ENCODE measurements around the gene ITPKC. TPM values are rescaled to one million over a fixed set of nuclear protein-coding genes. Genes with fewer than 3 reads are reported as not detected.

ITPKC gene
- total and polyA plus RNA-seq, 9 of the 15 experiments (the other 6 are each of a cell fraction or from before 2014, with no cell fraction given), result 0.08 to 9.3 (median 5.8) TPM

DNA sequence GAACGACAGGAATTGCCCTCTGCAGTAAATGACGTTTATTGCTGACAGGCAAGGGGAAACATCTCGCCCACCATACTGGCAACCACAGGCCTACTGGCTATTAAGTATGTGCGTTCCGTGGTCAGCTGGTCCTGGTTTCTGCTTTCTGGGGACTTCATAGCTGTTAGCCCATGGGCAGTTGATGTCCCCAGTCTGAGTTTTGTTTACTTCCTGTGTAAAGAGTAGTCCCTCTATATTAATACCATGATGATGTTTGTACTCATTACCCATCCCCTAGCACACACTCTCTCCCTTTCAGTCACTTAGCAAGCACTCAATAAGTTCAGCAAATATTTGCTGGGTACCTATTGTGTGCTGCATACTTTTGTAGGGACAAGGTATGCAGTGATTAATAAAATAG lies 52.0 kb downstream of the ITPKC start:
- TF ChIP-seq NFE2 (IDR thresholded peaks at IDR 0.05; ENCODE audit: low read depth), result no peak
- TF ChIP-seq ZFP36 (IDR thresholded peaks at IDR 0.05; ENCODE audit: low read depth, low read length, partially characterized antibody), result no peak
- TF ChIP-seq BCL6 (CRISPR knock-in tag; IDR thresholded peaks at IDR 0.05), result no peak
- TF ChIP-seq BACH1 (tag; IDR thresholded peaks at IDR 0.05), result no peak
- TF ChIP-seq ZNF239 (CRISPR knock-in tag; IDR thresholded peaks at IDR 0.05), result no peak
- TF ChIP-seq HDAC6 (IDR thresholded peaks at IDR 0.05; ENCODE audit: low read depth, low read length), result no peak
- TF ChIP-seq, protein P1, sequence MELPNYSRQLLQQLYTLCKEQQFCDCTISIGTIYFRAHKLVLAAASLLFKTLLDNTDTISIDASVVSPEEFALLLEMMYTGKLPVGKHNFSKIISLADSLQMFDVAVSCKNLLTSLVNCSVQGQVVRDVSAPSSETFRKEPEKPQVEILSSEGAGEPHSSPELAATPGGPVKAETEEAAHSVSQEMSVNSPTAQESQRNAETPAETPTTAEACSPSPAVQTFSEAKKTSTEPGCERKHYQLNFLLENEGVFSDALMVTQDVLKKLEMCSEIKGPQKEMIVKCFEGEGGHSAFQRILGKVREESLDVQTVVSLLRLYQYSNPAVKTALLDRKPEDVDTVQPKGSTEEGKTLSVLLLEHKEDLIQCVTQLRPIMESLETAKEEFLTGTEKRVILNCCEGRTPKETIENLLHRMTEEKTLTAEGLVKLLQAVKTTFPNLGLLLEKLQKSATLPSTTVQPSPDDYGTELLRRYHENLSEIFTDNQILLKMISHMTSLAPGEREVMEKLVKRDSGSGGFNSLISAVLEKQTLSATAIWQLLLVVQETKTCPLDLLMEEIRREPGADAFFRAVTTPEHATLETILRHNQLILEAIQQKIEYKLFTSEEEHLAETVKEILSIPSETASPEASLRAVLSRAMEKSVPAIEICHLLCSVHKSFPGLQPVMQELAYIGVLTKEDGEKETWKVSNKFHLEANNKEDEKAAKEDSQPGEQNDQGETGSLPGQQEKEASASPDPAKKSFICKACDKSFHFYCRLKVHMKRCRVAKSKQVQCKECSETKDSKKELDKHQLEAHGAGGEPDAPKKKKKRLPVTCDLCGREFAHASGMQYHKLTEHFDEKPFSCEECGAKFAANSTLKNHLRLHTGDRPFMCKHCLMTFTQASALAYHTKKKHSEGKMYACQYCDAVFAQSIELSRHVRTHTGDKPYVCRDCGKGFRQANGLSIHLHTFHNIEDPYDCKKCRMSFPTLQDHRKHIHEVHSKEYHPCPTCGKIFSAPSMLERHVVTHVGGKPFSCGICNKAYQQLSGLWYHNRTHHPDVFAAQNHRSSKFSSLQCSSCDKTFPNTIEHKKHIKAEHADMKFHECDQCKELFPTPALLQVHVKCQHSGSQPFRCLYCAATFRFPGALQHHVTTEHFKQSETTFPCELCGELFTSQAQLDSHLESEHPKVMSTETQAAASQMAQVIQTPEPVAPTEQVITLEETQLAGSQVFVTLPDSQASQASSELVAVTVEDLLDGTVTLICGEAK (IDR thresholded peaks at IDR 0.05), result no peak
- TF ChIP-seq, protein P1 (CRISPR knock-in tag; IDR thresholded peaks at IDR 0.05), result no peak
- TF ChIP-seq, protein P2, sequence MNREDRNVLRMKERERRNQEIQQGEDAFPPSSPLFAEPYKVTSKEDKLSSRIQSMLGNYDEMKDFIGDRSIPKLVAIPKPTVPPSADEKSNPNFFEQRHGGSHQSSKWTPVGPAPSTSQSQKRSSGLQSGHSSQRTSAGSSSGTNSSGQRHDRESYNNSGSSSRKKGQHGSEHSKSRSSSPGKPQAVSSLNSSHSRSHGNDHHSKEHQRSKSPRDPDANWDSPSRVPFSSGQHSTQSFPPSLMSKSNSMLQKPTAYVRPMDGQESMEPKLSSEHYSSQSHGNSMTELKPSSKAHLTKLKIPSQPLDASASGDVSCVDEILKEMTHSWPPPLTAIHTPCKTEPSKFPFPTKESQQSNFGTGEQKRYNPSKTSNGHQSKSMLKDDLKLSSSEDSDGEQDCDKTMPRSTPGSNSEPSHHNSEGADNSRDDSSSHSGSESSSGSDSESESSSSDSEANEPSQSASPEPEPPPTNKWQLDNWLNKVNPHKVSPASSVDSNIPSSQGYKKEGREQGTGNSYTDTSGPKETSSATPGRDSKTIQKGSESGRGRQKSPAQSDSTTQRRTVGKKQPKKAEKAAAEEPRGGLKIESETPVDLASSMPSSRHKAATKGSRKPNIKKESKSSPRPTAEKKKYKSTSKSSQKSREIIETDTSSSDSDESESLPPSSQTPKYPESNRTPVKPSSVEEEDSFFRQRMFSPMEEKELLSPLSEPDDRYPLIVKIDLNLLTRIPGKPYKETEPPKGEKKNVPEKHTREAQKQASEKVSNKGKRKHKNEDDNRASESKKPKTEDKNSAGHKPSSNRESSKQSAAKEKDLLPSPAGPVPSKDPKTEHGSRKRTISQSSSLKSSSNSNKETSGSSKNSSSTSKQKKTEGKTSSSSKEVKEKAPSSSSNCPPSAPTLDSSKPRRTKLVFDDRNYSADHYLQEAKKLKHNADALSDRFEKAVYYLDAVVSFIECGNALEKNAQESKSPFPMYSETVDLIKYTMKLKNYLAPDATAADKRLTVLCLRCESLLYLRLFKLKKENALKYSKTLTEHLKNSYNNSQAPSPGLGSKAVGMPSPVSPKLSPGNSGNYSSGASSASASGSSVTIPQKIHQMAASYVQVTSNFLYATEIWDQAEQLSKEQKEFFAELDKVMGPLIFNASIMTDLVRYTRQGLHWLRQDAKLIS (CRISPR knock-in tag; IDR thresholded peaks at IDR 0.05), result no peak
- no peak for TF ChIP-seq FOXJ3 (CRISPR knock-in tag; IDR thresholded peaks at IDR 0.05)
- no peak for TF ChIP-seq SMARCC2 (IDR thresholded peaks at IDR 0.05; ENCODE audit: low read depth)
- TF ChIP-seq TEAD1 (CRISPR knock-in tag; IDR thresholded peaks at IDR 0.05), result no peak
- no peak overlapping the region for H3K27ac ChIP-seq (ENCODE audit: extremely low read depth, low read depth, low read length)
- POLR2A ChIA-PET, result interaction anchor here (0.5 kb wide), 1 partner anchor 24 kb away, joined by 3 read pairs; no protein-coding TSS in a partner anchor
- 77% methylated on average over 5 of the region's 5 CpGs for WGBS (ENCODE audit: insufficient coverage, low coverage, missing lambda C conversion rate)
- no peak overlapping the region for H3K9ac ChIP-seq (ENCODE audit: insufficient read depth in 1 of 2, low read depth in 2 of 2, low read length in 2 of 2)
- no peaks in the 10 kb centered on the region for H3K9me1 ChIP-seq (ENCODE audit: control insufficient read depth, insufficient read depth, low read length)
- H4K20me1 ChIP-seq (replicated peaks; ENCODE audit: control insufficient read depth, insufficient read depth, low read length), result no peaks in the 10 kb centered on the region
- no peaks in the 10 kb centered on the region for H3K4me1 ChIP-seq (replicated peaks in 1 of 2; ENCODE audit: control insufficient read depth in 2 of 2, insufficient read depth in 2 of 2, low read length in 2 of 2)
- no peaks in the 10 kb centered on the region for H3K27me3 ChIP-seq (ENCODE audit: control insufficient read depth in 2 of 2, insufficient read depth in 2 of 2, low read length in 2 of 2)
- intact Hi-C loops (cut with micrococcal nuclease) (no loop called here), in situ Hi-C loops (cut with MboI) (no loop called here)
- H3K4me3 ChIP-seq, result no peak overlapping the region
- ATAC-seq (no peak), FAIRE-seq (no peak), DNase-seq (ENCODE audit: extremely low read depth in 1 of 4, low spot score in 3 of 4) (no peak)
- H3K79me2 ChIP-seq (ENCODE audit: control insufficient read depth, insufficient read depth, low read length), result no peaks in the 10 kb centered on the region
- H2AFZ ChIP-seq (ENCODE audit: low read depth, low read length), result no peak overlapping the region
- H3K36me3 ChIP-seq (ENCODE audit: control insufficient read depth, insufficient read depth, low read length), result peaks cover 28% of the 10 kb centered on the region; the same call in 2 of the 3 replicates
- no TSS peak for BruUV-seq (replicated peaks)
- H3K9me3 ChIP-seq (replicated peaks; ENCODE audit: control insufficient read depth, insufficient read depth, low read depth, low read length), result no peaks in the 10 kb centered on the region; the same call in 1 of the 2 replicates
- CTCF ChIA-PET (ENCODE audit: low intra/inter-chr PET ratio), result no interaction called here
- no peak overlapping the region for H3K4me2 ChIP-seq (ENCODE audit: insufficient read depth, low read length)
